NCI-H1092 (cell line): ENCODE data around the gene CATSPER2.
"Not testable (repeated sequence)": the region's sequence is repeated elsewhere in the genome, so short reads cannot be mapped to it uniquely, and the experiment has no call there.

ENCODE experiments used
- DNase-seq: peaks from one replicate; lab custom pipeline; 2025; lab: John Stamatoyannopoulos, UW

The CATSPER2 gene

GRCh38 chr15:43648649-43649429, at the start of gene CATSPER2:
TSS of gene CATSPER2 (minus strand) at chr15:43648844. CDS start at chr15:43648061, 783 bp downstream.
- DNase-seq = no peak

- not testable (repeated sequence) for DNase-seq
These were observed 44.7 kb upstream of the CATSPER2 start, which contains the start of gene CKMT1A for GRCh38 chr15:43693148-43694022. TSS of gene CKMT1A (plus strand) at chr15:43693859. CDS start at chr15:43694051, 192 bp downstream.

GRCh38 chr15:43692679-43693078, 44.0 kb upstream of the CATSPER2 start:
- DNase-seq = not testable (repeated sequence)

GRCh38 chr15:43689604-43690301, 41.1 kb upstream of the CATSPER2 start:
- not testable (repeated sequence) for DNase-seq

- not testable (repeated sequence) for DNase-seq
These were observed 25.5 kb upstream of the CATSPER2 start for GRCh38 chr15:43674175-43674574.

- not testable (repeated sequence) for DNase-seq
These were observed 17.5 kb upstream of the CATSPER2 start for GRCh38 chr15:43666177-43666576.

- not testable (repeated sequence) for DNase-seq
These were observed 14.7 kb upstream of the CATSPER2 start for GRCh38 chr15:43663333-43663732.

- DNase-seq = not testable (repeated sequence)
These were observed 13.6 kb upstream of the CATSPER2 start for GRCh38 chr15:43662293-43662692.

GRCh38 chr15:43659727-43660126, 11.1 kb upstream of the CATSPER2 start:
- DNase-seq = not testable (repeated sequence)

- DNase-seq = not testable (repeated sequence)
These were observed 834 bp upstream of the CATSPER2 start for GRCh38 chr15:43649430-43649926.

GRCh38 chr15:43638464-43639204, 10.0 kb downstream of the CATSPER2 start:
- not testable (repeated sequence) for DNase-seq

- DNase-seq = not testable (repeated sequence)
These were observed 21.7 kb downstream of the CATSPER2 start for GRCh38 chr15:43626937-43627336.

- no peak for DNase-seq
These were observed 23.5 kb downstream of the CATSPER2 start for GRCh38 chr15:43625106-43625505.

- not testable (repeated sequence) for DNase-seq
These were observed 26.4 kb downstream of the CATSPER2 start for GRCh38 chr15:43622068-43622799.

- DNase-seq = not testable (repeated sequence)
These were observed 29.9 kb downstream of the CATSPER2 start, which contains the start of gene STRC for GRCh38 chr15:43618700-43619099. TSS of gene STRC (minus strand) at chr15:43618800. CDS start at chr15:43618722, 78 bp downstream.

GRCh38 chr15:43617750-43618149, 30.9 kb downstream of the CATSPER2 start:
- DNase-seq = not testable (repeated sequence)

GRCh38 chr15:43602233-43602632, 46.4 kb downstream of the CATSPER2 start:
- DNase-seq = not testable (repeated sequence)

- not testable (repeated sequence) for DNase-seq
These were observed 48.4 kb downstream of the CATSPER2 start for GRCh38 chr15:43600200-43600599.

GRCh38 chr15:43599131-43599530, 49.5 kb downstream of the CATSPER2 start:
- not testable (repeated sequence) for DNase-seq
